HAP-1 (cell line): ENCODE measurements around the gene LBH.

Experiments
- DNase-seq, 2 experiments: peaks; one replicate each; pipeline ENCODE4 v3.0.0-alpha.2; 2016 to 2020; ENCODE audit warnings: low spot score in 2 of 2
- H3K27me3 ChIP-seq: fragments of 250-450 bp; sonication (Bioruptor Pico); 2 replicates; pipeline ENCODE4 v1.5.1; 2020; ENCODE audit warnings: low read depth, mild to moderate bottlenecking, moderate library complexity
- H3K36me3 ChIP-seq: fragments of 250-450 bp; sonication (Bioruptor Pico); replicated peaks from 2 replicates; pipeline ENCODE4 v1.5.1; 2020; ENCODE audit warnings: mild to moderate bottlenecking
- H3K4me1 ChIP-seq: fragments of 250-450 bp; sonication (Bioruptor Pico); 2 replicates; pipeline ENCODE4 v1.5.1; 2020; ENCODE audit warnings: mild to moderate bottlenecking
- H3K4me3 ChIP-seq: fragments of 250-450 bp; sonication (Bioruptor Pico); 2 replicates; pipeline ENCODE4 v1.5.1; 2020; ENCODE audit warnings: mild to moderate bottlenecking, moderate library complexity
- H3K9me3 ChIP-seq: fragments of 250-450 bp; sonication (Bioruptor Pico); 2 replicates; pipeline ENCODE4 v1.5.1; 2020; ENCODE audit warnings: mild to moderate bottlenecking, moderate library complexity
- in situ Hi-C: fragments of 300-500 bp; cut with MboI; formaldehyde crosslinking; loops from 3 replicates; pipeline ENCODE4 v1.14.3; 2020; ENCODE audit warnings: low sequenced_read_pairs, inconsistent platforms, mixed read lengths

The LBH gene

DNA sequence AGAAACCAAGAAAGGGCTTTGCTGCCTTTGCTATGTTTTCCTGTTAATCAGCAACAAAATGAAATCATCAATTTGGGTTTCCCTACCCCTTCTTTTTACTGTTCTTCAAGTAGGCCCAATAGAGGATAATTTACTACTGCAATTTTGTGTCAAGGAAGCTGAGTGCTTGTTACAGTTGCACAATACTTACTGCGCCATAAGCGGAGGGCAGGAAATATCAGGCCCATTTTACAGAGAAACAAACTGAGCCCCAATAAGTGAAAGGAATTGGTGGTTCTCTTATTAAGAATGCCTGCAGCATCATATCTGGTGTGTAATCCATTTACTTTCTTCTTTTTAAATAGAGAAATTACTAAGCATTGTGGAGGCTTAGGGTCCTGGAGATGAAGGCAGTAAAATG is 9.3 kb upstream of the LBH start:
- no peaks in the 10 kb centered on the region for H3K9me3 ChIP-seq
- in situ Hi-C loops, result no loop called here
- DNase-seq, result no peak

DNA sequence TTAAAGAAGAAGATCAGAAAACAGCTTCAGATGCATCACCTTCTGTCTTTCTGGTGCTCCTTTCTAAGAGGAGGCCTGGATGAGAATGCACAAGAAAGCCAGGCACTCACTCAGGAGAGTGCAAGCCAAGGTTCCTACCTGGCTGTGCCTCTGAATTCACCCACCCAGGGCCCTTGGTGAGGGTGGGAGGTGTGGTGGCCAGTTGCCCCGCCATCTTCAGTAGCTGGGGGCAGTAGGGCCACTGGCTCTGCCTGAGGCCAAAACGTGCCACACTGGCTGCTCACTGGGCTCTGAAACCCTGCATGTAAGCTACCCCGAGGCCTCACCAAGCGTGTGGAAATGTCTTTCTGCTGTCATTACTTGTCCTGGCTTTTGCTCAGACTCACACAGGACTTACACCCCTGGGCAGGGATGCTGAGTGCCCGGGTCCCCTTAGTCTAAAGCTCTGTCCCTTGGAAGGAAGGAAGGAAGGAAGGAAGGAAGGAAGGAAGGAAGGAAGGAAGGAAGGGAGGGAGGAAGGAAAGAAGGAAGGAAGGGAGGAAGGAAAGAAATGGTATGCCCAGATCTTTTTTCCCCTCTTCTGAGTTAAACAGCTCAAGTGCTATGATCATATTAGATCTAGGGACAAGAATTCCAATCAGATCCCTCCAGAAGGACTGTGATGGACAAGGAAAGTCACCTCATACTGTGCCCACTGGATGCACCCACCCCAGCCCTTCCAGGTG is 8.5 kb upstream of the LBH start:
- H3K4me3 ChIP-seq, result no peak overlapping the region
- no peak for DNase-seq
- no peaks in the 10 kb centered on the region for H3K9me3 ChIP-seq
- no peaks in the 10 kb centered on the region for H3K4me1 ChIP-seq
- H3K27me3 ChIP-seq, result no peaks in the 10 kb centered on the region
- in situ Hi-C loops, result no loop called here
- no peaks in the 10 kb centered on the region for H3K36me3 ChIP-seq

More for the DNA sequence above, 9.3 kb upstream of the LBH start:
- Histone ChIP-seq H3K36me3 (no peaks in the 10 kb centered on the region), H3K4me3 (no peak overlapping the region), H3K27me3 (no peaks in the 10 kb centered on the region), H3K4me1 (no peaks in the 10 kb centered on the region)

DNA sequence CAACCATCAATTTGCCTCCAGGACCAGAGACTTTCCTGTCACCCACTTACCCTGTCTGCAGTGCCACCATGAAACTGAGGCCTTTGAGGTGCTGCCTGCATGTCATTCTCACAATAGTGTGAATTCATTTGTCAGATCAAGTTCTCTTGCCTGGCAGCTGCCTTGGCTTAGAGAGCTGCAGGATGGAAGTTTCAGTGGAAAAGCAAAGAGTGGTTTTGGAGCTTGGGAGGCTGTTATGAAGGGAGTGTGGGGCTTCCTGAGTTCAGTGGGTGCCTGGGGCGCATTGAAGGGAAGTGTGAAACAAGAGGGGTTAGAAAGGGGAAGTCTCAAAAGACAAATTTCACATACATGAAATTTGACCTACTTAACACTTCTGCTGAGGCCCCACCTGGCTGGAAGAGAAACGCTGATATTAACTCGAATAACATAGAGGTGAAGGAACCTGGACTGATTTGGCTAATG is 7.9 kb upstream of the LBH start:
- in situ Hi-C loops, result no loop called here
- Histone ChIP-seq H3K4me1 (no peaks in the 10 kb centered on the region), H3K27me3 (no peaks in the 10 kb centered on the region), H3K36me3 (no peaks in the 10 kb centered on the region), H3K9me3 (no peaks in the 10 kb centered on the region), H3K4me3 (no peak overlapping the region)
- no peak for DNase-seq

DNA sequence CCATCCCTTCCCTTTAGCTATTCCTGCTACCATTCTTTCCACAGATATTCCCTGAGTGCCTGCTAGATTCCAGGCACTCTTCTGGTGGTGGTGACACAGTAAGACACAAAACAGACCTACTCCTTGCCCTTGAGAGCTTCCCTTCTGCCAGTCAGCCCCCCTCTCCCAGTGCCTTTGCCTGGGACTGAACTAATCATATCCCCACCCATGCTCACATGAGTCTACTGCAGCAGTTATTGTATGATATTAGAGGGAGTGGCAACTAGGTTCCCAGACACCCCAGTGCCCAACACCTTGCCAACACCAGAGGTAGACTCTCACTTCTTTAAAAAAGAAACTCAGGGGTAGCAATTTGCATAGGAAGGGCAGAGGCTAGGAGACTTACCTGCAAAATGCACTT is 7.2 kb upstream of the LBH start:
- in situ Hi-C loops, result no loop called here
- no peaks in the 10 kb centered on the region for H3K9me3 ChIP-seq
- no peak for DNase-seq
- no peaks in the 10 kb centered on the region for H3K36me3 ChIP-seq
- no peaks in the 10 kb centered on the region for H3K4me1 ChIP-seq
- no peak overlapping the region for H3K4me3 ChIP-seq
- no peaks in the 10 kb centered on the region for H3K27me3 ChIP-seq

DNA sequence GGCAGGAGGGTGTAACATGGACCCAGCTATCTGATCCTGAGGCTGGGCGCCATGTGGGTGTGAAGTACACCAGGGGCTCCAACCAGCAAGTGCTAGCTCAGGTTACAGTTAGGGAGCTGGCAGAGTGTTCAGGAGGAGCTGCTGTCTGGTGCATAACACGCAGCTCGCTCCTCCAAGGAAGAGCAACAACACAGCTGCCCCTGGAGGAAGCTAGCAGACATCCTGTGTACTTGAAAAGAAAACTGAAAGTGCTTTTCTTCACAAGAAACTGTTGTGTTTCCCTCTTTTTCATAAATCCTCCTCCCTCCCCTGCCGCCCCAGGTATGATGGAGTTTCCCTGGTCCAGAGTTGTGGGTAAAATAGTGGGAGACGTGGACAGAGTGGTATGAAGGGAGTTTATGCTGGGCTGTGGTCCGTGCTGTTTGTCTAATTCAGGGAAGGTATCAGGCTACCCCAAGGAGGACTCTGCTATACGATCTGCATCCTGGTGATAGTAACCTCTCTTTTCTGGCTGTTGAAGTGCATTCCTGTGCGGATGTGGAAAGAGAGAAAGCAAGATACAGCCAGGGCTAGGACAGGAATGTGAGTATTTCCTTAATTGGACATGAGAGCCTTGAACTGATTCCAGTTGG is 6.1 kb upstream of the LBH start:
- H3K36me3 ChIP-seq, result no peaks in the 10 kb centered on the region
- in situ Hi-C loops, result no loop called here
- no peaks in the 10 kb centered on the region for H3K9me3 ChIP-seq
- no peak overlapping the region for H3K4me3 ChIP-seq
- no peaks in the 10 kb centered on the region for H3K27me3 ChIP-seq
- DNase-seq, result no peak
- no peaks in the 10 kb centered on the region for H3K4me1 ChIP-seq

DNA sequence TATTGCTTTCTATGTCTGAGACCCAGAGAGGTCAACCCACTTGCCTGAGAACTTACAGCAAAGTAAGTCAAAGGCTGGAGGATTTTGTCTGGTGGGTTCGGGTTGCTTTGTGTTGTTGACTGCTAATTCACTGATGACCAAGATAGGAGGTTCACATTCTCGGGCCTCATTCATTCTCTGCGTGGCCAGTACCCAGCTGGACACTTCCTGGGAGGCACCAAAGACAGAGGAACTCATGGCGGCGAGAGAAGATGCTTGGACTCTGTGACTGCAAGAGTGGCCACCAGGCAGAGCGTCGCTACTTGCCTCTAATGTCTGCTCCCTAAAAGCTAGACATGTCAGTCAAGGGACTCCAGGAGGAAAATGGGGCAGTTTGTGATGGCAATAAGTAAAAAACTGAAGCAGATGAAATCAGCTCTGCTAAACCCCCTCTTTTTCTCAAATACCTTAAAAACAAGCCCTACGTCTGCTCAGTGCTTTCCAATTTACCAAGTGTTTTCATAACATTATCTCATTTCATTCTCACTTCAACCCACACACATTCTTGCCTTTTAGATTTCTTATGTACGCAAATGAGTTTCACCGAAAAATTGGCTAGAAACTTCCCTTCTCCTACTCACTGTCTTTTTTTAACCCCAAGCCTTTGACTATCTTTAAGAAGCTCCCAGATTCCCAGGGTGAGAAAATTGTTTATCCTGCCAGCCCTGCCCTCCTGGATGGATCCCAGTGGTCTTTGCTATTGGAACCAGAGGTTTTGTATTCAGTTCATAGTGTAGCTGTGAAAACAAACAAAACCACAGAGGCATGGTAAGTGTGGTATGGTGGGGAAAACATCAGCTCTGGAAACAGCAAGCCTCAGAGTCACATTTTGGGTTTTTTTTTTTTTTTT is 4.9 kb upstream of the LBH start:
- H3K9me3 ChIP-seq, result no peaks in the 10 kb centered on the region
- no peak overlapping the region for H3K4me3 ChIP-seq
- in situ Hi-C loops, result no loop called here

DNA sequence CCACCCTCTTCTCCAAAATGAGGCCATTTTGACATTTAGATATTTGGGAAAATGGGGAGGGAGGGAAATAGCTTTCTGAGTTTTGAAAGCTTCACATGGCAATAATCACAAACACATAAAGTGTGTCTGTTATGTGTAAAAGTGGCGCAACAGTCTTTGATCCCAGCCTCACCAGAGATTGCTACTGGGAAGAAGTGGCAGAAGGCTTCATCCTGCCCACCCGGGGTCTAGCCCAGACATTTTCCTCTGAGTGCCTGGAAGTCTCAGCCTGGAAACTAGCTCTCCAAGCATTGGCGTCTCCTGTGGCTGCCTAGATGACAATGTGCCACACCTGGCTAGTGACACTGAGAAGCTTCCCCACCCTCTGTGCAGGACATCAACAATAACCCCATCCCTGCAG is 1.7 kb upstream of the LBH start:
- Histone ChIP-seq H3K4me1 (peaks cover 9% of the 10 kb centered on the region), H3K9me3 (no peaks in the 10 kb centered on the region), H3K36me3 (peaks cover 4% of the 10 kb centered on the region), H3K4me3 (no peak overlapping the region), H3K27me3 (no peaks in the 10 kb centered on the region)
- DNase-seq, result no peak
- in situ Hi-C loops, result no loop called here

More for the DNA sequence above, 4.9 kb upstream of the LBH start:
- no peak for DNase-seq
- Histone ChIP-seq H3K4me1 (no peaks in the 10 kb centered on the region), H3K36me3 (no peaks in the 10 kb centered on the region), H3K27me3 (no peaks in the 10 kb centered on the region)

DNA sequence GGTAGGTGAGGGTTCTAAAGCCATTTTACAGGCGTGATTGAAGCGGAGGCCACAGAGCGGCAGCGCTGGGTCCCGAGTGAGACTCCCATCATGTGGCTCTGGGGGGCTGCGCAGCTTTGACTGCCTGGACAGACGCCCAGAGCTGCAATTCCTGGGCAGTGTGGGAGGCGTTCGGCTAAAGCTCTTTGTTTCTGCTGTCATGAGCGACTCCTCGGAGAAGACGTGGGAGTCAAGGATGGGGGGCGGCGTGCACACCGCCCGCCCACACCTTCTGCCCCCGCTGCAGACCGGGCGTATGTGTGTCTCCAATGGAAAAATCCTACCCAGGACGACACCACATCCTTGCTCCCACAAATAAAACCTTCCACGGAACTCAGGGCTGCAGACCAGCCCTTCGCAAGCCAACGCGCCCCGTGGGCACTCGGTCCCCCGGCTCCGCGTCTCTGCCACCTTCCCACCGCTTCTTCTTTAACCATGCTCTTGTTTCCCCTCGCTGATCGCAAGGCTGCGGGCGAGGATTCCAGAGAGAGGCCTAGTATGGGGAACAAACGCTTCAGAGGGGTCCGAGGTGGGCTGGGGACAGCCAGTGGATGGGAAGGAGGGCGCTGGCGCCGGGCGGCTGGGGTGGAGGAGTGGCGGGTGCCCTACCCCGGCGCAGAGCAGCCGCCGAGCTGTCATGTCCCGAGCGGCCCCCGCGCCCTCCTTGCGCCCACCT is 680 bp upstream of the LBH start:
- in situ Hi-C loops, result loop anchor here (10.0 kb wide), 1 partner anchor 214 kb away; the partner anchor contains the start of gene LCLAT1
- Histone ChIP-seq H3K27me3 (no peaks in the 10 kb centered on the region), H3K4me1 (peaks cover 9% of the 10 kb centered on the region), H3K9me3 (no peaks in the 10 kb centered on the region), H3K36me3 (peaks cover 15% of the 10 kb centered on the region), H3K4me3 (peak overlapping the region; percentile 86)
- peak; percentile 46 to 66 for DNase-seq

DNA sequence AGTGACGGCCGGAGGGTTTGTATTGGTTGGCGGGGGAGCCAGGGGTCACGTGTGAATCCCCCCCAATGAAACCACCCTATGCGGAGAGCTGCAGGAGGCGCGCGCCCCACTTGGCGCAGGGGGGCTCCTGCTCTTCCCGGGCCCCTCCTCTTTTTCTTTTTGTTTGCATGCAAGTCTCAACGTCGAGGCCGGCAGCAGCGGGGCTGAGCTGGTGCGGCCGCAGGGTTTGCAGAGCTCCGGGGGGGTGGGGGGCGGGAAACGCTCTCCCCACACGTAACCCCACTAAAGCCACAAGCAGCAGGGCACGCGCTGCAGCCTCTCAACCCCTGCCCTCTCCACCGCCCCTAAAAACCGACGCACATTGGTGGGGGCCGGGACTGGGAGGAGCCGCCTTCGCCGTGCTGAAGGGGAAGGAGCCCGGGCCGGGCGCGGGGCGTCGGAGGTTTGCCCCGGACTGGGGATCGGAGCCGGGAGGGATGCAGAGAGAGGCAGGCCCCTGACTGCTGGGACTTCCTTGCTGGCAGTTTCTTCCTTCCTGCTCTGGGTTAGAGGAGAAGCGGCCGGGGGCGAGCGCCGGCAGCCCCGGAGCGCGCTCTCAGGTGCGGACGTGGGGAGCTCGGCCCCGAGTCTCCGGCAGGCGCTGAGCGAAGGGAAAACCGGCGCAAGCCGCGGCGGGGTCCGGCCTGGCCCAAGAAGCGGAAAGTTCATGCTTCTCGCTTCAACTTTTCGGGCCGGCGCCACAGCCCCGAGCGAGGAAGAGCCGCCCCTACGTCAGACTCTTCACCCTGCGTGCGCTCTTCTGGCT is 864 bp downstream of the LBH start:
- DNase-seq, result peak; percentile 75 to 80
- in situ Hi-C loops, result loop anchor here (10.0 kb wide), 1 partner anchor 213 kb away; the partner anchor contains the start of gene LCLAT1
- Histone ChIP-seq H3K9me3 (no peaks in the 10 kb centered on the region), H3K4me1 (peaks cover 9% of the 10 kb centered on the region), H3K36me3 (peaks cover 30% of the 10 kb centered on the region), H3K4me3 (peak overlapping the region; percentile 86), H3K27me3 (no peaks in the 10 kb centered on the region)

DNA sequence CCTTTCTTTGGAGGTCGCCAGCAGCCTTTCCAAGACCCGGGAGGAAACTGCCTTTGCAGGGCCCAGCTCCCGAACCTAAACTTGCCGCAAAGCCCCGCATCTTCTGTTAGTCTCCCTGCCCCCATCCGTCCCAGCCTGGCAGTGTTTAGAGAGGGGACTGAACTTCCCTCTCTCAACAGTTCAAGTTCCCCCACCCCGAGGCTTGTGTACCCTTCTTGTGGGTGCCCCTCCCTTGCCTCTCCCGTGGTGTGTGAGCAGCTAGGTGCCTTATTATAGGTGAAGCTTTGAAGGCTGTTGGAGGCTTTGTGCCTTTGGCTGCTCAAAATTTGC is 1.4 kb downstream of the LBH start:
- peaks cover 9% of the 10 kb centered on the region for H3K4me1 ChIP-seq
- in situ Hi-C loops, result loop anchor here (10.0 kb wide), 1 partner anchor 212 kb away; the partner anchor contains the start of gene LCLAT1
- H3K36me3 ChIP-seq, result peaks cover 35% of the 10 kb centered on the region
- peak in 1 of 2 experiments; percentile 55 for DNase-seq
- no peaks in the 10 kb centered on the region for H3K27me3 ChIP-seq
- H3K9me3 ChIP-seq, result no peaks in the 10 kb centered on the region
- H3K4me3 ChIP-seq, result peak overlapping the region; percentile 86

DNA sequence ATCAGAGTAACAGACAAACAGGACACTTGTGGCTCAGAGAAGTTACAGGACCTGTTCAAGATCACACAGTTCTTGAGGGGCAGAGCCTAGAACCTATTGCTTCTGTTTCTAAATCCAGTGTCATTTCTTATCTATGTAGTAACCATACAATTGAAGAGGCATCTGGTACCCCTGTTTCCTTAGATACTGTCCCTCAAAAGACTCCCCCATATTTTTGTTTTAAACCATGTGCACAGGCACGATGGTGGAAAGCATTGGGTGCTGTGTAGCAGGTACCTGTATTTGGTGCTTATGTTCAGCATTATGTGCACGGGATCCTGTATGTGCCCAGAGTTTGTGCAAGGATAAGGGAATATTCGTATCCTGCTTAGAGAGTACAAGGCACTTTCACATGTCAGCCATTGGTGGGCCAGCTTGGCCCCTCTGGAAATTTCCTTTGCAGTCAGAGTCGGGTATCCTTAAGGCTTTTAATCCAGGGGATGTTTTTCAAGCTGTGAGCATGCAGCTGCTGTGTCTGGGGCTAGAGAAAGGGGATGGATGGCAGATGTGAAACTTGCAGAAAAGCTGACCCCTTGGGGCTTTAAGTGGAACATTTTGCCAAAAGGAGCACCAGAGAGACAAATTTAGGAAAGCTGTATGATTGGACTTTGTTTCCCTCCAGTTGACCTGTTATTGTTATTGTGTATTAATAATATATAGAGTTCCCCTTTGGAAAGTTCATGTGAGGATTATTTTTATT is 2.1 kb downstream of the LBH start:
- no peaks in the 10 kb centered on the region for H3K9me3 ChIP-seq
- peaks cover 38% of the 10 kb centered on the region for H3K36me3 ChIP-seq
- H3K27me3 ChIP-seq, result no peaks in the 10 kb centered on the region
- DNase-seq, result peak in 1 of 2 experiments; percentile 29
- H3K4me1 ChIP-seq, result peaks cover 9% of the 10 kb centered on the region
- in situ Hi-C loops, result loop anchor here (10.0 kb wide), 1 partner anchor 211 kb away; the partner anchor contains the start of gene LCLAT1
- H3K4me3 ChIP-seq, result peak overlapping the region; percentile 86
